Ishikawa (cell line): ENCODE measurements around the gene MAP2.

ENCODE experiments used
- CEBPB ChIP-seq: IDR thresholded peaks from 2 replicates; pipeline ENCODE4 v1.6.1; 2012
- CREB1 ChIP-seq: IDR thresholded peaks from 2 replicates; pipeline ENCODE4 v1.6.1; 2012; ENCODE audit warnings: low read depth
- EGR1 ChIP-seq: IDR thresholded peaks from 2 replicates; pipeline ENCODE4 v1.6.1; 2012
- EP300 ChIP-seq: IDR thresholded peaks from 2 replicates; pipeline ENCODE4 v1.6.1; 2012; ENCODE audit warnings: borderline replicate concordance
- FOXM1 ChIP-seq: IDR thresholded peaks from 2 replicates; pipeline ENCODE4 v1.6.1; 2012; ENCODE audit warnings: low read depth, borderline replicate concordance
- MAX ChIP-seq: IDR thresholded peaks from 2 replicates; pipeline ENCODE4 v1.6.1; 2012
- NFIC ChIP-seq: IDR thresholded peaks from 2 replicates; pipeline ENCODE4 v1.6.1; 2012
- RAD21 ChIP-seq: IDR thresholded peaks from 2 replicates; pipeline ENCODE4 v1.6.1; 2012; ENCODE audit warnings: low read depth
- REST ChIP-seq: IDR thresholded peaks from 2 replicates; pipeline ENCODE4 v1.6.1; 2012; ENCODE audit warnings: low read depth, mild to moderate bottlenecking
- TAF1 ChIP-seq: IDR thresholded peaks from 2 replicates; pipeline ENCODE4 v1.6.1; 2012; ENCODE audit warnings: low read depth, mild to moderate bottlenecking
- TCF12 ChIP-seq: IDR thresholded peaks from 2 replicates; pipeline ENCODE4 v1.6.1; 2012; ENCODE audit warnings: low read depth
- TEAD4 ChIP-seq: IDR thresholded peaks from 2 replicates; pipeline ENCODE4 v1.6.1; 2012
- USF1 ChIP-seq: IDR thresholded peaks from 2 replicates; pipeline ENCODE4 v1.6.1; 2012
- YY1 ChIP-seq: IDR thresholded peaks from 2 replicates; pipeline ENCODE4 v1.6.1; 2012; ENCODE audit warnings: low read depth
- ZBTB7A ChIP-seq: IDR thresholded peaks from 2 replicates; pipeline ENCODE4 v1.6.1; 2012; ENCODE audit warnings: low read depth

MAP2 gene

GRCh38 chr2:209445485-209445884, 21.6 kb downstream of the MAP2 start:
- TF ChIP-seq TAF1 (no peak), YY1 (no peak), CREB1 (no peak)

DNA sequence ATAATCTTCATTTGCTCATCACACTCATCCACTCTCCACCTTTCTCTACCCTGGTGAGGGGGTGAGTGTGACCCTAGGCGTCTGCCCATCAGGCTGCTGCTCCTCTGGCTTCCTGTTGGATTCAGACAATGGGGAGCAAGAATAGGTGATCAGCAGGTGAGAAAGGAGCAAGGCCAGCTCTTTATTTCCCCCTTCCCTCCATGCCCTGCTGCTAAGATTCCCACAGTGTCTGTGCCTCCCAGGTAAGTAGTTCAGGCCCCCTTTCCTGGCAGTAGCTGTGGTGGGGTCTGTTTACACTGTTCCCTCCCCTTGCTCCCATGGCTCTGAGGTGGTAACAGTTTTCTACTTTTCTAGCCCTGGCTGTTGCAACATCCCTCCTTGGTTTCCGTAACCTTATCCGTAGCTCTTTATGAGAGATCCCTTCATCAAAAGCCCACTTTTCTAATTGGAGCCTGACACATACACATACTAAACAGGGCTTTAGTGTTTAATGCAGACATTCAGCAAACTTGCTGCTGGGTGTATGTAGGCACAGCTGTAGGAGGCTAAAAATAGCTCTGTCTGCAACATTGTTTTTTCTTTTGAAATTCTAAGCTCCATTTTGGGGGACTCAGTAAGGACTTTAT, 27.5 kb downstream of the MAP2 start:
- TF ChIP-seq CEBPB (peak; percentile 42; the same call in 1 of the 2 replicates), EP300 (no peak)

GRCh38 chr2:209456489-209456888, 32.6 kb downstream of the MAP2 start:
- TF ChIP-seq CEBPB (no peak), ZBTB7A (no peak), TEAD4 (no peak)

GRCh38 chr2:209458008-209458979, 34.4 kb downstream of the MAP2 start:
- no peak for TF ChIP-seq TAF1
- TF ChIP-seq TCF12, result peak; percentile 56; the same call in 1 of the 2 replicates
- peak; percentile 86 for TF ChIP-seq NFIC
- TF ChIP-seq REST, result no peak
- peak; percentile 47; the same call in 1 of the 2 replicates for TF ChIP-seq FOXM1
- peak; percentile 65; the same call in 1 of the 2 replicates for TF ChIP-seq EP300
- 0 out of 2 replicates have a peak, but pooled peaks have one; percentile 55 for TF ChIP-seq TEAD4

DNA sequence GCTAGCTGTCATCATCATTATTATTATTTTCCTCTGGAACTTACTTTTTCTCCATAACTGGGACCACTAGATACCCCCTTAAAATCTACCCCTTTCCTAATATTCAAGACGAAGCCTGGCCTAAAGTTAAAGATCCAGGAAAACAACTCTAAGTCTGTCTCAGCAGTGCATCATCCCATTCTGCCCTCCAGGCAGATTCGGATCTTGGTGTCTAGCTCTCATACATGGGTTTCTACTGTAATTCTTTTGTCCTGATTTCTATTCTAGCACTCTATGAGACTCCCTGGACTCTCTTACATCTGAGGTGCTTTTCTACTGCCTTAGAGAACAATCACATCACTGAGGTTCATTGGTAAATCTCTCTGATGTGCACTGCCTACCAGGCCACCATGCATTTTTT, 35.5 kb downstream of the MAP2 start:
- TF ChIP-seq TEAD4 (no peak), FOXM1 (no peak), TCF12 (no peak), MAX (no peak), RAD21 (no peak), USF1 (no peak), ZBTB7A (no peak), CREB1 (no peak), EP300 (no peak), CEBPB (no peak), NFIC (no peak), REST (no peak), TAF1 (no peak), EGR1 (no peak), YY1 (no peak)

DNA sequence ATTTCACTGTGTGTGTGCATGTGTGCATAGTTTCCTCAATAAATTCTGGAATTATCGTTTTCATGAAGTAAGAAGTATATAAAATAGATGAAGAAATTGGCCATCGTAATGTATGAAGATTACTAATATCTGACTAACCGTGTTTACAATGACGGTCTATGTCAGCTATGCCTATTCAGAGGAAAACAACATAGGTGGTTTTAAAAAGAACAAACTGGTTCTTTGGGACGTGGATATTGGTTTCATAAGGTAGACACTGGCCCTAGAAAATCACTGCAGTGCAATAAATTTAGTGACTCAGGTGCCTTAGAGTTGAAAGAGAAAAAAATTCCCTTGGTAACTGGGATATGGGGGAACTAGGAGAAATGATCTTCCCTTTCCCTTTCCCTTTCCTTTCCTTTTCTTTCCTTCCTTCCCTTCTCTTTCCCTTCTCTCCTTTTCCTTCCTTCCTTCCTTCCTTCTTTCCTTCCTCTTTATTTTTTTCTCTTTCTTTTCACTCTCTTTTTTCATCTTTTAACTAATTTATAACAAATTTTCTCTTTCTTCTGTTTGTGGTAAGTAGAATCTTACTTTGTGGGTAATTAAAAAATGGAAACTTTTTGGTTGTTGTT, 36.4 kb downstream of the MAP2 start:
- TF ChIP-seq ZBTB7A (no peak), TCF12 (no peak), MAX (no peak), RAD21 (no peak), EGR1 (no peak), REST (no peak), NFIC (no peak), FOXM1 (no peak), USF1 (no peak), EP300 (no peak), CREB1 (no peak), CEBPB (no peak), TAF1 (no peak), YY1 (no peak), TEAD4 (no peak)
